GM23338 (cell line): ENCODE measurements around the gene FKBP6.
"Not testable (repeated sequence)": the region's sequence is repeated elsewhere in the genome, so short reads cannot be mapped to it uniquely, and the experiment has no call there.

Experiments used
- ETS1 ChIP-seq: IDR thresholded peaks from 2 replicates; pipeline ENCODE4 v1.6.1; 2016; ENCODE audit warnings: antibody characterized with exemption
- EZH2 ChIP-seq: fragments of 200-600 bp; sonication (generic); IDR thresholded peaks from one replicate; pipeline ENCODE4 v1.8.0; 2017; ENCODE audit warnings: antibody characterized with exemption, mild to moderate bottlenecking, low read depth; ENCODE audit not compliant: unreplicated experiment
- EZH2phosphoT487 ChIP-seq: fragments of 200-600 bp; sonication (generic); IDR thresholded peaks from one replicate; pipeline ENCODE4 v1.8.1; 2018; ENCODE audit warnings: antibody characterized with exemption; ENCODE audit not compliant: unreplicated experiment
- POLR2AphosphoS5 ChIP-seq: IDR thresholded peaks from 2 replicates; pipeline ENCODE4 v1.6.1; 2016; ENCODE audit warnings: antibody characterized with exemption, low read depth
- STAT1 ChIP-seq: IDR thresholded peaks from one replicate; pipeline ENCODE4 v1.6.1; 2016; ENCODE audit warnings: antibody characterized with exemption; ENCODE audit not compliant: unreplicated experiment
- ZNF114 ChIP-seq: fragments of 250-450 bp; sonication (Bioruptor Pico); IDR thresholded peaks from 2 replicates; pipeline ENCODE4 v1.5.0; 2020; ENCODE audit warnings: mild to moderate bottlenecking, moderate library complexity
- TF ChIP-seq, protein P1 (sequence below), 2 experiments: fragments of 200-600 bp in 1 of 2; sonication (generic) in 1 of 2; conservative IDR thresholded peaks; 2 replicates each; pipeline versions ENCODE4 v1.5.1 to v1.6.1; 2016 to 2017; ENCODE audit warnings: antibody characterized with exemption in 2 of 2, low read depth in 2 of 2, mild to moderate bottlenecking in 2 of 2, moderate library complexity in 1 of 2

GRCh38 chr7:73319541-73319940, 8.4 kb upstream of the FKBP6 start:
- TF ChIP-seq, protein P1, sequence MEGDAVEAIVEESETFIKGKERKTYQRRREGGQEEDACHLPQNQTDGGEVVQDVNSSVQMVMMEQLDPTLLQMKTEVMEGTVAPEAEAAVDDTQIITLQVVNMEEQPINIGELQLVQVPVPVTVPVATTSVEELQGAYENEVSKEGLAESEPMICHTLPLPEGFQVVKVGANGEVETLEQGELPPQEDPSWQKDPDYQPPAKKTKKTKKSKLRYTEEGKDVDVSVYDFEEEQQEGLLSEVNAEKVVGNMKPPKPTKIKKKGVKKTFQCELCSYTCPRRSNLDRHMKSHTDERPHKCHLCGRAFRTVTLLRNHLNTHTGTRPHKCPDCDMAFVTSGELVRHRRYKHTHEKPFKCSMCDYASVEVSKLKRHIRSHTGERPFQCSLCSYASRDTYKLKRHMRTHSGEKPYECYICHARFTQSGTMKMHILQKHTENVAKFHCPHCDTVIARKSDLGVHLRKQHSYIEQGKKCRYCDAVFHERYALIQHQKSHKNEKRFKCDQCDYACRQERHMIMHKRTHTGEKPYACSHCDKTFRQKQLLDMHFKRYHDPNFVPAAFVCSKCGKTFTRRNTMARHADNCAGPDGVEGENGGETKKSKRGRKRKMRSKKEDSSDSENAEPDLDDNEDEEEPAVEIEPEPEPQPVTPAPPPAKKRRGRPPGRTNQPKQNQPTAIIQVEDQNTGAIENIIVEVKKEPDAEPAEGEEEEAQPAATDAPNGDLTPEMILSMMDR (conservative IDR thresholded peaks at IDR 0.05; ENCODE audit: low read depth in 2 of 2), result not testable (repeated sequence)
- not testable (repeated sequence) for TF ChIP-seq ZNF114 (CRISPR knock-in tag); STAT1; ETS1; EZH2phosphoT487; POLR2AphosphoS5; EZH2
